ENCODE measurements around the gene PTGES2.
A peak's percentile ranks its signal among the peaks of the same experiment; 100 is the strongest.

PTGES2 gene

DNA sequence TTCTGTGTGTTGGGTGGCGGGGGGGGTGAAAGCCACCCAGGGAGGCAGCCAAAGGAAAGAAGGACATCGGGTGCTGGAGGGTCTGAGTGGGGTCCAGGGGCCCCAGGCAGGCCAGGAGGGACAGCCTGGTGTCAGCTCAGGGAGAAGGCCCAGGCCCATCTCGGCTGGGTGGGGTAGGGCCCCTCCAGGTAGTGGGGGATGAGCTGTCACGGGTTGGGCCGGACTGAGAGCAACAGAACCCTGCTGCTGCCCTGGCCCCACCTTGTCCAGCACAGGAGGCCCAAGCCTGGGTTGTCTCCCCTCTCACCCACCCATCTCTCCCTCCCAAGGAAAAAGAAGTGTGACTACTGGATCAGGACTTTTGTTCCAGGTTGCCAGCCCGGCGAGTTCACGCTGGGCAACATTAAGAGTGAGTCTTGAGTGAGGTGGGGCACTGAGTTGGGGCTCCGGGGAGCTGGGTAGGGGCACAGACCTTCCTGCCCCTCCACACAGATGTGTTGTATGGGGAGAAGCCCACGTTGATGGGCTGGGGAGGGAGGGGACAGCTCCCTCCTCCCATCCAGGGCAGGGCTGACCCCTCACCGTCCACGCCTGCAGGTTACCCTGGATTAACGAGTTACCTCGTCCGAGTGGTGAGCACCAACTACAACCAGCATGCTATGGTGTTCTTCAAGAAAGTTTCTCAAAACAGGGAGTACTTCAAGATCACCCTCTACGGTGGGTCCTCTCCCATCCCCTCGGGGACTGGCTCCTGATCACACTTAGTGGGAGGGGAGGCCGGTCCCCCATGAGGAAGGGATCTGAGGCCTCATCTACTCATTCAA lies 24.0 kb upstream of the PTGES2 start:
- in situ Hi-C loops (cut with HindIII; ENCODE audit: low pct_unique_long_range_greater_than_20kb, low sequenced_read_pairs), result no loop called here
- DNase-seq (ENCODE audit: low read depth in 1 of 2, low spot score in 1 of 2), result no peak
- TF ChIP-seq JUND (IDR thresholded peaks at IDR 0.05; ENCODE audit: low read depth), result no peak

DNA sequence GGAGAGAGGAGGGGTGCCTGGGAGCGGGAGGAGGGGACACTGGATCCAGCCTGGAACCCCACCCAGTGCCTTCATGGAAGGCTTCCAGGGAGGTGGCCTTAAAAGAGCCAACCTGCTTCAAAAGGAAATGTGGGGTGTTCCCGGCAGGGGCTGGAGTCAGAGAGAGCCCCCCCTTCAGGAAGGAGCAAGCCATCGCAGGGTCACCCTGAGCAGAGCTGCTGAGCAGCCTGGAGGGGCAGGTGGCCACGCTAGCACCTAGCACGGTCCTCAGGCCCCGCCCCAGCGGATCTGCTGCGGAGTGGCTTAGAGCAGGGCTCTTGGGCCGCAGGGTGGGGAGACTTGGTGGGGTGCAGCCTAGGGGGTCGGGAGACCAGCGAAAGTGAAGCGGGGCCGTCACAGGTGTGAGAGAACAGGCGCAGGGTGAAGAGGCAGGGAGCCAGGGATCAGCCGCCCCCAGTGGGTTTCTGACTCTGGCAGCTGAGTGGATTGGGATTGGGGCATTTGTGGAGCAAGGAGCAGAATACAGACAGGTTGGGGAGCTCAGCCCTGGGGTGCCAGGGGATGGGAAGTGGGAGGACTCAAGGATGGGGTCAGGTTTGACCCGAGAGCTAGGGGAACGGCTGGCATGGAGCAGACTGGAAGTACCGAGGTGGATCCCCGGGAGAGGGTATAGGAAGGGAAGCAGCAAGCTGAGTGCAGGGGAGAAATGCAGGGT lies 23.2 kb upstream of the PTGES2 start:
- no peak for DNase-seq (ENCODE audit: low read depth in 1 of 2, low spot score in 1 of 2)
- in situ Hi-C loops (cut with HindIII; ENCODE audit: low pct_unique_long_range_greater_than_20kb, low sequenced_read_pairs), result no loop called here
- no peak for TF ChIP-seq JUND (IDR thresholded peaks at IDR 0.05; ENCODE audit: low read depth)

DNA sequence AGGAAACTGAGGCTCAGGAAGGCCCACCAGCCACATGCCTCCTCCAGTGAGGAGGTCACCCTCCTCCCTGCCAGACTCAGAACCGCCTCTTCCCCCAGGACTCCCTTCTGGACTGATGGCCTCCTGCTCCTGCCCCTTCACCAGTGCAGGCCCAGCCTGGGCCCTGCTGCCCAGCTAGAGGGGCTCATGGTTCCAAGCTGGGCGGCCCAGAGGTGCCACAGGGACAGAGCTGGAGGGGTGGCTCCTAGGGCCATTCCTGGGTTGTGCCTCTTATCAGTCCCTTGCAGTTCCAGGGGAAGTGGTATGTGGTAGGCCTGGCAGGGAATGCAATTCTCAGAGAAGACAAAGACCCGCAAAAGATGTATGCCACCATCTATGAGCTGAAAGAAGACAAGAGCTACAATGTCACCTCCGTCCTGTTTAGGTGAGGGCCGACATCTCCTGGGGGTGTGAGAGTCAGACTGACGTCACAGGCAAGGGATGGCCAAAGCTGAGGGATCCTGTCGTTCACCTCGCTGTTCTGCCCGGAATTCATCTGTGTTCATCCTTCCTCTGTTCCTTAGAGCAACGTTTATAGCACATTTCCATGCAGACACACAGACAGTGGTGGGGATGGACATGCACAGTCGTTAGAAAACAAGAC lies 22.5 kb upstream of the PTGES2 start:
- no peak for TF ChIP-seq JUND (IDR thresholded peaks at IDR 0.05; ENCODE audit: low read depth)
- DNase-seq (ENCODE audit: low read depth in 1 of 2, low spot score in 1 of 2), result no peak
- in situ Hi-C loops (cut with HindIII; ENCODE audit: low pct_unique_long_range_greater_than_20kb, low sequenced_read_pairs), result no loop called here

DNA sequence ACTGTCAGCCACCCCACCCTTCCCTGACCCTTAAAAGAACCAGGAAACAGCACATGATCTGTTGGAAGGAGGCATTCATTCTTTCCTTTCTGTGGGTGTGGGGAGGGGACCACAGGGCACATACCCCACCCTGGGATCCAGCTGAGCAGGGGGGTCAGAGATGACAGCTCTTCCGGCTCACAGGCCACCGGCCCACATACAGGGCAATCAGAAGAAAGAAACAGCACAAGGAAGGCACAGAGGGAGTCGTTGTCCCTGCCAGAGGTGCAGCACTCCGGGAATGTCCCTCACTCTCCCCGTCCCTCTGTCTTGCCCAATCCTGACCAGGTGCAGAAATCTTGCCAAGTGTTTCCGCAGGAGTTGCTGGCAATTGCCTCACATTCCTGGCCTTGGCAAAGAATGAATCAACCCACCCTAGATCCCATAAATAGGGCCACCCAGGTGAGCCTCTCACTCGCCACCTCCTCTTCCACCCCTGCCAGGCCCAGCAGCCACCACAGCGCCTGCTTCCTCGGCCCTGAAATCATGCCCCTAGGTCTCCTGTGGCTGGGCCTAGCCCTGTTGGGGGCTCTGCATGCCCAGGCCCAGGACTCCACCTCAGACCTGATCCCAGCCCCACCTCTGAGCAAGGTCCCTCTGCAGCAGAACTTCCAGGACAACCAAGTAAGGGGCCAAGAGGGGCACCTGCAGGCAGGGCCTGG lies 21.6 kb upstream of the PTGES2 start, which contains the start of gene LCN2:
TSS of gene LCN2 (plus strand) at position 453 of the 701 bp plus-strand sequence. CDS start at position 526, 73 bp downstream.
- TF ChIP-seq JUND (IDR thresholded peaks at IDR 0.05; ENCODE audit: low read depth), result no peak
- DNase-seq (ENCODE audit: low read depth in 1 of 2, low spot score in 1 of 2), result peak in 1 of 2 experiments; percentile 81
- in situ Hi-C loops (cut with HindIII; ENCODE audit: low pct_unique_long_range_greater_than_20kb, low sequenced_read_pairs), result no loop called here

DNA sequence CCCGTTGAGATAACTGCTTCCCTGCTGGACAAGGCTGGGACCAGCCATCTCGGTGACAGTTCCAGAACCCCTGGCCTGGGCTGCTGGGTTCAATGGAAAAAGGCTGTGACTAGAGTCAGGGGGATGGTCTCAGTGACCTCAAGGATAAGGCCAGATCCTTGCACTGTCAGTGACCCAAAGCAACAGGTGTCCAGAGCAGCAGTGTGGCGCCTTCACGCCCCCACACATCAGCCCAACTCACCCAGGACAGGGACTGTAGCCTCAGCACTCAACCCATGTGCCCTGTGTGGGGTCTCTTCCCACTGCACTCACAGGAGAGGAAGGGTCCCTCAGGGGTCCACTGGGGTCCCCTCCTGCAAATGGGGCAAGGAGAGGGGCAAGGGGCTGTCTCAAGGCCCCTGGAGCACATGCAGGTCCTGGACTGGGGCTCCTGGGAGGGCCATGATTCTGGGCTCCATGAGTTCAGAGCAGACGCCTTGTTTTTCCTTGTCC lies 21.0 kb upstream of the PTGES2 start:
- TF ChIP-seq JUND (IDR thresholded peaks at IDR 0.05; ENCODE audit: low read depth), result no peak
- DNase-seq (ENCODE audit: low read depth in 1 of 2, low spot score in 1 of 2), result no peak
- in situ Hi-C loops (cut with HindIII; ENCODE audit: low pct_unique_long_range_greater_than_20kb, low sequenced_read_pairs), result no loop called here

DNA sequence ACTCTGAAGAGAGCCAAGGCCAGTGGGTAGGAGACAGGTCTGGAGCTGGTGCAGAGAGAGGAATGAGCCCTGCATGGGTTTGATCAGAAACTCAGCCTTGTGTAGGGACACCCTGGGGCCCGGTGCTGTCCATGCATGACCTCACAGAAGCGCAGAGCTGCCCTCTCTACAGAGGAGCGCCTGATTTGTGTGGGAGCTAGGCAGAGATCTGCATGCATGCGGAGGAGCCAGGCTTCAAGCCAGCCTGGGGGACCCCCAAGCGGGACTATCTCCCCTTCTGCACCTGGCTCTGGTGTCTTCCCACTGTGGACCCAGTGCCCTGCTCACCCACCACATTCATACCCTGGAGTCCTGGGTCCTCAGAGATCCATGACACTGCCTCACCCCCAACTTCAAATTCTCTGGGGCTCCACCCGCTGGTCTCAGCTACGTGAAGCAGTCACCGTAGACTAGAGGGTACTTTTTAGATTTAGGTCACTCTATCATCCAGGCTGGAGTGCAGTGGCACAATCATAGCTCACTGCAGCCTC lies 19.1 kb upstream of the PTGES2 start:
- DNase-seq (ENCODE audit: low read depth in 1 of 2, low spot score in 1 of 2), result no peak
- in situ Hi-C loops (cut with HindIII; ENCODE audit: low pct_unique_long_range_greater_than_20kb, low sequenced_read_pairs), result no loop called here
- TF ChIP-seq JUND (IDR thresholded peaks at IDR 0.05; ENCODE audit: low read depth), result no peak

DNA sequence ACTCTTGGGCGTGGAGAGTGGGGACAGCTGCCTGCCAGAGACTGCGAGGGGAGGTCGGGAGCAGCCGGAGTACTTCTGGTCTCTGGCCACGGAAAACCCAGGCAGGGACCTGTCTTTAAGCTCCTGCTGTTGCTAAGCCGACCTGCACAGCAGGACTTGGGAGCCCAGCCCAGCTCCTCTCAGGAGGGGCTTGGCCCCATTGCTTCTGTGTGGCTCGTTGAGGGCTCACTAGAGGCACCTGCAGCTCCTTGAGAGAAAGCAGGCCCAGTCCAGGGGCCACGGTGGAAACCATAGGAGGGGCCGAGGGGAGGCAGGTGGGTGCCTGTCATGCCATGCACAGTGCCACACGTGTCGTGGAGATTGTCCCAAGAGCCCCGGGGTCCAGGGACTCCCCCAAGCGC lies 18.4 kb upstream of the PTGES2 start:
- no peak for DNase-seq (ENCODE audit: low read depth in 1 of 2, low spot score in 1 of 2)
- in situ Hi-C loops (cut with HindIII; ENCODE audit: low pct_unique_long_range_greater_than_20kb, low sequenced_read_pairs), result no loop called here

DNA sequence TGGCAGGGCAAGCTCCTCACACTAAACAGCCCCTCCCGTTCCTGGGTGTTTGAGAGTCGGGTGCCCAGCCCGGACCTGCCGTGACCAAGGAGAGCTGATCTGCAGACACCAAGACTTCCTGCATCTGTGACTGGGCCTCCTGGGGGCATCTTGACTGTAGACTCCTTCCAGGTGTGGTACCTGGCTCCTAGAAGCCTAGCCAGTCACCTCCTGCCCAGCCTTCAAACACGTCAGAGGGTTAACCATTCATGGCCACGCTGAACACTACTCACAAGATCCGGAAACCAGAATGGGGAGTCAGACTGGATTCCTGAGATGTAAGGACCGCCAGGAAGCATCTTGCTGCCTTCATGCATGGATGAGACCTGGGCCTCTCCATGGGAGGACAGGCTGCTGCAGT lies 18.0 kb upstream of the PTGES2 start:
- no peak for TF ChIP-seq JUND (IDR thresholded peaks at IDR 0.05; ENCODE audit: low read depth)
- in situ Hi-C loops (cut with HindIII; ENCODE audit: low pct_unique_long_range_greater_than_20kb, low sequenced_read_pairs), result no loop called here
- DNase-seq (ENCODE audit: low read depth in 1 of 2, low spot score in 1 of 2), result peak; percentile 81 to 95

More for the DNA sequence above, 18.4 kb upstream of the PTGES2 start:
- no peak for TF ChIP-seq JUND (IDR thresholded peaks at IDR 0.05; ENCODE audit: low read depth)

DNA sequence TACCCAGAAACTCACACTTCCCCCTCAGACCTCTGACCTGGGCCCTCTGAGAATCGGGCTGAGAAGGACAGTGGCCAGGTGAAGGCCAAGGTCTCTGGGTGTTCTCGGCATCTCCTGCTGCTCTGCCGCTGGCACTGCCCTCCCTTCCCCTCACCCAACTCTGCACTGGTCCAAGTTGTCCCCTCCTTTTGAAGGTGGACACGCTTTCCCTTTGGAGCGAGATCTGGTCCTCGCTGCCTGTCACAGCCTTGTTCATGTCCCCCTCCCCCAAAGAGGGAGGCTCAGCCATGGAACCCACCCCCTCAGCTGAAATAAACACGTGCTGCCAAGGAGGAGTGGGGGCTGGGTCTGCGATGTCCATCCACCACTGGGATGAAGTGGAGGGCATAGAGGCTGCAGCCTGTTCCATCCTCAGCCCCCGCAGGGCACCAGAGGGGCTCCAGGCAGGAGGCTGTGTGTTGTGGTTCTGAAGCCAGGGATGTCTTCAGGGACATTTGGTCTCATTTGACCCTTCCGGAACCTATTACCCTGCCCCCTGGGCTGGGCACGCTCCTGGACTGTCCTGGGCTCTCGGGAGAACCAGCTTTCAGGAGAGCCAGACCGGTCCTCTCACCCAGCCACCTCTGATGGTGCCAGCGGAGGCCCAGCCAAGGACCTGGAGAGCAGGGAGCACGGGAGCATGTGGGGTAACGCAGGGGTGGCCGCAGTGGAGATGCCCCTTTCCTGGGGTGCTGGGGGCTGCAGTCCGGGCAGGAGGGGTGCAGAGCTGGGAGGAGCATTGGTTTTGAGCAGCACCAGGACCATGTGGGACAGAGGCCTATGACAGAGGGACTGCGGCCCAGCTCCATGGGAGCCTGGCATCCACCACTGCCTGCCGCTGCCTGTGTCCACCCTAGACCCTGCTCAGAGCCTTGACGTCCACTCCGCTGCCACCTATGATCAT lies 17.0 kb upstream of the PTGES2 start:
- DNase-seq (ENCODE audit: low read depth in 1 of 2, low spot score in 1 of 2), result no peak
- no peak for TF ChIP-seq JUND (IDR thresholded peaks at IDR 0.05; ENCODE audit: low read depth)
- in situ Hi-C loops (cut with HindIII; ENCODE audit: low pct_unique_long_range_greater_than_20kb, low sequenced_read_pairs), result no loop called here

DNA sequence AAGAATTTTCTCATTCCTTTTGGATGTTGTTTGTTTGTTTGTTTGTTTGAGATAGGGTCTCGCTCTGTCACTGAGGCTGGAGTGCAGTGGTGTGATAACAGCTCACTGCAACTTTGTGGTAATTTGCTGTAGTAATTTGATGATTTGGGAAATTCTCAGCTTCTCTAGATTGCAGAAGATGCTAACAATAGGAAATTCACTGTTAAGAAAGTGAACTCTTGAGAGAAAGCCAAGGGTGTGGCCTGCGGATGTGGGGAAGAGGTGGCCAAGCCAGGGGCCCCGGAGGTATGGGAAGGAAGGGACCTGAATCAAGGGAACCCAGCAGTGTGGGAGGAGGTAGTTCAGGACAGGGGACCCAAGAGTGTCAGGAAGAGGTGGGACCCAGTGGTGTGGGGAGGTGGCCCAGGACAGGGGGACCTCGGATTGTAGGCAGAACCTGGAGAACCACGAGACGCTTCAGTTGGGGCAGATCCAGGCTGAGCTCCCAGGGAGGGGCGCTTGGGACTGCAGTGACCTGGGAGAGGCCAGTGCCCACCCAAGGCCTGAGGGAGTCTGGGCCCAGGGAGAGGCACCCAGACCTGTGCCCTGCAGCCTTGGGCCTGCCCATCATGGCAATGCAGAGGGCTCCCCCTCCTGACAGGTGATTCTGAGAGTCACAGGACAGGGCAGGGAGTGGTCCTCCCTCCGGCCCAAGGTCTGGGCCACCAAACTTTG lies 16.2 kb upstream of the PTGES2 start:
- DNase-seq (ENCODE audit: low read depth in 1 of 2, low spot score in 1 of 2), result no peak
- in situ Hi-C loops (cut with HindIII; ENCODE audit: low pct_unique_long_range_greater_than_20kb, low sequenced_read_pairs), result no loop called here
- TF ChIP-seq JUND (IDR thresholded peaks at IDR 0.05; ENCODE audit: low read depth), result no peak
